Fibroblast of peridontal ligament (primary cell): ENCODE measurements around the gene WNT7A.

Experiments used
- DNase-seq: peaks from one replicate; pipeline ENCODE4 v3.0.0-alpha.2; 2010; ENCODE audit errors: extremely low read depth

WNT7A gene

GRCh38 chr3:13827256-13827655, 52.6 kb downstream of the WNT7A start:
- no peak for DNase-seq

GRCh38 chr3:13826672-13827071, 53.2 kb downstream of the WNT7A start:
- no peak for DNase-seq

GRCh38 chr3:13825821-13826220, 54.0 kb downstream of the WNT7A start:
- DNase-seq: no peak

- no peak for DNase-seq
Observed at GRCh38 chr3:13825311-13825579, 54.6 kb downstream of the WNT7A start.

- DNase-seq: no peak
Observed at GRCh38 chr3:13824521-13825310, 55.2 kb downstream of the WNT7A start.

GRCh38 chr3:13823692-13824091, 56.2 kb downstream of the WNT7A start:
- no peak for DNase-seq

- no peak for DNase-seq
Observed at GRCh38 chr3:13822871-13823585, 56.8 kb downstream of the WNT7A start.

GRCh38 chr3:13822042-13822441, 57.8 kb downstream of the WNT7A start:
- no peak for DNase-seq

- DNase-seq: no peak
Observed at GRCh38 chr3:13821126-13821525, 58.7 kb downstream of the WNT7A start.

GRCh38 chr3:13818919-13819318, 61.0 kb downstream of the WNT7A start:
- DNase-seq: no peak

GRCh38 chr3:13815088-13815683, 64.7 kb downstream of the WNT7A start:
- DNase-seq: no peak

- DNase-seq: no peak
Observed at GRCh38 chr3:13812034-13812471, 67.8 kb downstream of the WNT7A start.

- no peak for DNase-seq
Observed at GRCh38 chr3:13811614-13812013, 68.3 kb downstream of the WNT7A start.

- no peak for DNase-seq
Observed at GRCh38 chr3:13808550-13808949, 71.3 kb downstream of the WNT7A start.

- no peak for DNase-seq
Observed at GRCh38 chr3:13801361-13802204, 78.3 kb downstream of the WNT7A start.

- no peak for DNase-seq
Observed at GRCh38 chr3:13800064-13800463, 79.8 kb downstream of the WNT7A start.

GRCh38 chr3:13798401-13798800, 81.5 kb downstream of the WNT7A start:
- no peak for DNase-seq

GRCh38 chr3:13796701-13797460, 83.0 kb downstream of the WNT7A start:
- no peak for DNase-seq

- DNase-seq: no peak
Observed at GRCh38 chr3:13795816-13796215, 84.1 kb downstream of the WNT7A start.

- no peak for DNase-seq
Observed at GRCh38 chr3:13794322-13794721, 85.5 kb downstream of the WNT7A start.

- DNase-seq: no peak
Observed at GRCh38 chr3:13793451-13793850, 86.4 kb downstream of the WNT7A start.
